Measurements from ENCODE around the gene CARMIL1.

The CARMIL1 gene

DNA sequence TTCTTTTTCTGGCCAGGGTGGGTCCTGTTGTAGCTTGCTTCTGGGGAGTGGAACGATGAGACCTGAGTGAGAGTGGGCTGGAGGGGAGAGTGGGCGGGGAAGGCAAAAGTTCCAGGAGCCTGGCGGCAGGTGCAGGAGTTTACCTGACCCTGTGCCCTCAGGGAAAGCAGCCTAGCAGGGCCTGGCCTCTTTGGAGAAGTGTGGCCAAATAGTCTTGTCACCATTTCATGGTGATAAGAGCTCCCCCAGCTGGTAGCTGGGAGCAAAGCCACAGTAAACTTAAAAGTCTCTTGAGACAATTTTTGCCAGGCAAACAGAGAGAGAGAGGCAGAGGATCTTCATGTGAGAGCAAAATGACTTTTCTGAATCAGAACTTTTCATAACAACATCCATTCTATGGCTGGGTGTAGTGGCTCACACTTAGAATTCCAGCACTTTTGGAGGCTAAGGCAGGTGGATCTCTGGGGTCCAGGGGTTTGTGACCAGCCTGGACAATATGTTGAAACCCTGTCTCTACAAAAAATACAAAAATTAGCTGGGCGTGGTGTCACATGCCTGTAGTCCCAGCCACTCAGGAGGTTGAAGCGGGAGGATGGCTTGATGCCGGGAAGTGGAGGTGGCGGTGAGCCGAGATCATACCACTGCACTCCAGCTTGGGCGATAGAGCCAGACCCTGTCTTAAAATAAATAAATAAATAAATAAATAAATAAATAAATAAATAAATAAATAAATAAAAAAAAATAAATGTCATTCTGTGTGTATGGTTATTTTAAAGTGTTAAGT lies 211.0 kb downstream of the CARMIL1 start:
- H3K4me1 ChIP-seq (ENCODE audit: control insufficient read depth, insufficient read depth, low read length) = peaks cover 19% of the 10 kb centered on the region
- no peak overlapping the region for H3K4me3 ChIP-seq (ENCODE audit: low read depth, low read length)
- ChIA-PET POLR2A (interaction anchor here (0.8 to 2.0 kb wide), 4 partner anchors 208 to 225 kb away, joined by 3 to 24 read pairs (median 5); partner anchors contain the start of gene CARMIL1), CTCF (interaction anchor here (0.5 to 9.4 kb wide), 62 partner anchors 9 to 855 kb away, joined by 3 to 124 read pairs (median 4); partner anchors contain the start of gene CARMIL1)
- no peaks in the 10 kb centered on the region for H3K9me3 ChIP-seq (ENCODE audit: control insufficient read depth, insufficient read depth, low read depth, low read length)
- H3K36me3 ChIP-seq (ENCODE audit: control insufficient read depth in 2 of 2, insufficient read depth in 1 of 2, low read length in 2 of 2) = peaks cover 0 to 3% of the 10 kb centered on the region in 2 experiments; a peak in 2 of 3 replicates
- H3K27ac ChIP-seq (ENCODE audit: extremely low read depth, low read depth, low read length) = no peak overlapping the region
- TF ChIP-seq ZNF544 (tag by site-specific recombination; IDR thresholded peaks at IDR 0.05) (no peak), ZFHX2 (tag by site-specific recombination; conservative IDR thresholded peaks at IDR 0.05) (peak; percentile 58), ZNF548 (tag by site-specific recombination; IDR thresholded peaks at IDR 0.05) (no peak), KLF10 (tag by site-specific recombination; IDR thresholded peaks at IDR 0.05) (no peak), ZNF48 (tag by site-specific recombination; IDR thresholded peaks at IDR 0.05) (no peak), ZFP69B (tag by site-specific recombination; IDR thresholded peaks at IDR 0.05) (no peak), ZNF214 (tag by site-specific recombination; IDR thresholded peaks at IDR 0.05; ENCODE audit: borderline replicate concordance) (peak; percentile 30; the same call in 1 of the 2 replicates), MYNN (tag by site-specific recombination; IDR thresholded peaks at IDR 0.05; ENCODE audit: borderline replicate concordance) (no peak; the same call in 1 of the 2 replicates), ZFP3 (tag by site-specific recombination; IDR thresholded peaks at IDR 0.05; ENCODE audit: low read depth) (0 out of 2 replicates have a peak, but pooled peaks have one; percentile 29), PRDM10 (tag by site-specific recombination; IDR thresholded peaks at IDR 0.05) (no peak), ZNF658 (tag by site-specific recombination; IDR thresholded peaks at IDR 0.05) (no peak), ZNF449 (tag by site-specific recombination; IDR thresholded peaks at IDR 0.05) (no peak), SP7 (tag by site-specific recombination; IDR thresholded peaks at IDR 0.05) (no peak), FEZF1 (tag by site-specific recombination; IDR thresholded peaks at IDR 0.05) (no peak), SALL2 (tag by site-specific recombination; IDR thresholded peaks at IDR 0.05; ENCODE audit: borderline replicate concordance) (no peak), ZNF202 (tag by site-specific recombination; IDR thresholded peaks at IDR 0.05; ENCODE audit: borderline replicate concordance) (peak; percentile 87; the same call in 1 of the 2 replicates), ZSCAN30 (tag by site-specific recombination; IDR thresholded peaks at IDR 0.05) (peak; percentile 61; the same call in 1 of the 2 replicates), IKZF3 (tag by site-specific recombination; IDR thresholded peaks at IDR 0.05) (0 out of 2 replicates have a peak, but pooled peaks have one; percentile 36), PRDM2 (tag by site-specific recombination; IDR thresholded peaks at IDR 0.05; ENCODE audit: borderline replicate concordance) (no peak), ZNF239 (tag by site-specific recombination; IDR thresholded peaks at IDR 0.05) (no peak), TRIM28 (IDR thresholded peaks at IDR 0.05; ENCODE audit: borderline replicate concordance, low read length) (no peak), ZNF629 (tag by site-specific recombination; IDR thresholded peaks at IDR 0.05) (peak; percentile 58), KLF1 (tag by site-specific recombination; IDR thresholded peaks at IDR 0.05) (no peak), ZNF623 (tag by site-specific recombination; IDR thresholded peaks at IDR 0.05) (peak; percentile 84), ZNF416 (tag by site-specific recombination; IDR thresholded peaks at IDR 0.05) (no peak)
